Measurements from ENCODE around the gene STOM.
"Not testable (repeated sequence)": the region's sequence is repeated elsewhere in the genome, so short reads cannot be mapped to it uniquely, and the experiment has no call there.

STOM gene

GRCh38 chr9:121299467-121300282, 70.4 kb downstream of the STOM start:
- ATAC-seq = peak; percentile 48
- Mint-ChIP-seq H3K27me3 (peaks cover 21% of the 10 kb centered on the region), H3K9me3 (no peaks in the 10 kb centered on the region), H3K36me3 (ENCODE audit: low read depth) (no peaks in the 10 kb centered on the region), H3K27ac (peak overlapping the region; percentile 1), H3K4me1 (peaks cover 16% of the 10 kb centered on the region), H3K4me3 (peak overlapping the region; percentile 74)
- DNase-seq = peak; percentile 18

GRCh38 chr9:121298689-121299466, 71.2 kb downstream of the STOM start:
- Mint-ChIP-seq H3K36me3 (ENCODE audit: low read depth) (no peaks in the 10 kb centered on the region), H3K9me3 (no peaks in the 10 kb centered on the region), H3K27ac (no peak overlapping the region)

GRCh38 chr9:121298016-121298538, 72.0 kb downstream of the STOM start:
- ATAC-seq (no peak), DNase-seq (no peak)
- Mint-ChIP-seq H3K27ac (no peak overlapping the region), H3K4me1 (peaks cover 16% of the 10 kb centered on the region), H3K9me3 (no peaks in the 10 kb centered on the region), H3K4me3 (no peak overlapping the region), H3K36me3 (ENCODE audit: low read depth) (no peaks in the 10 kb centered on the region), H3K27me3 (peaks cover 21% of the 10 kb centered on the region)

More at GRCh38 chr9:121298689-121299466, 71.2 kb downstream of the STOM start:
- ATAC-seq = no peak
- Mint-ChIP-seq H3K4me1 (peaks cover 16% of the 10 kb centered on the region), H3K27me3 (peaks cover 21% of the 10 kb centered on the region), H3K4me3 (peak overlapping the region; percentile 48)
- DNase-seq = no peak

- peaks cover 21% of the 10 kb centered on the region for H3K27me3 Mint-ChIP-seq
- no peak overlapping the region for H3K4me3 Mint-ChIP-seq
- ATAC-seq = no peak
- peaks cover 16% of the 10 kb centered on the region for H3K4me1 Mint-ChIP-seq
- H3K27ac Mint-ChIP-seq = no peak overlapping the region
- H3K9me3 Mint-ChIP-seq = no peaks in the 10 kb centered on the region
- H3K36me3 Mint-ChIP-seq (ENCODE audit: low read depth) = no peaks in the 10 kb centered on the region
- no peak for DNase-seq
Observed at GRCh38 chr9:121297389-121297788, 72.7 kb downstream of the STOM start.

- Mint-ChIP-seq H3K36me3 (ENCODE audit: low read depth) (no peaks in the 10 kb centered on the region), H3K9me3 (no peaks in the 10 kb centered on the region), H3K27ac (no peak overlapping the region), H3K27me3 (peaks cover 21% of the 10 kb centered on the region), H3K4me1 (peaks cover 16% of the 10 kb centered on the region), H3K4me3 (no peak overlapping the region)
- ATAC-seq = no peak
- DNase-seq = no peak
Observed at GRCh38 chr9:121296213-121297127, 73.6 kb downstream of the STOM start.

GRCh38 chr9:121295662-121296191, 74.3 kb downstream of the STOM start:
- H3K4me3 Mint-ChIP-seq = no peak overlapping the region
- no peaks in the 10 kb centered on the region for H3K36me3 Mint-ChIP-seq (ENCODE audit: low read depth)
- DNase-seq = no peak
- peaks cover 20% of the 10 kb centered on the region for H3K27me3 Mint-ChIP-seq
- H3K9me3 Mint-ChIP-seq = no peaks in the 10 kb centered on the region
- H3K4me1 Mint-ChIP-seq = peaks cover 16% of the 10 kb centered on the region
- H3K27ac Mint-ChIP-seq = no peak overlapping the region
- ATAC-seq = no peak

- Mint-ChIP-seq H3K9me3 (no peaks in the 10 kb centered on the region), H3K4me1 (peaks cover 10% of the 10 kb centered on the region), H3K27ac (no peak overlapping the region), H3K36me3 (ENCODE audit: low read depth) (no peaks in the 10 kb centered on the region), H3K27me3 (peaks cover 13% of the 10 kb centered on the region), H3K4me3 (no peak overlapping the region)
- no peak for DNase-seq
- ATAC-seq = no peak
Observed at GRCh38 chr9:121294866-121295661, 75.0 kb downstream of the STOM start.

GRCh38 chr9:121294151-121294743, 75.8 kb downstream of the STOM start:
- Mint-ChIP-seq H3K36me3 (ENCODE audit: low read depth) (no peaks in the 10 kb centered on the region), H3K4me3 (no peak overlapping the region), H3K9me3 (no peaks in the 10 kb centered on the region), H3K4me1 (peaks cover 7% of the 10 kb centered on the region), H3K27me3 (peaks cover 9% of the 10 kb centered on the region), H3K27ac (no peak overlapping the region)
- DNase-seq = no peak
- no peak for ATAC-seq

- ATAC-seq (no peak), DNase-seq (no peak)
- H3K27ac Mint-ChIP-seq = no peak overlapping the region
- H3K27me3 Mint-ChIP-seq = no peaks in the 10 kb centered on the region
- no peak overlapping the region for H3K4me3 Mint-ChIP-seq
- H3K36me3 Mint-ChIP-seq (ENCODE audit: low read depth) = peaks cover under 1% of the 10 kb centered on the region
- peaks cover 4% of the 10 kb centered on the region for H3K4me1 Mint-ChIP-seq
- H3K9me3 Mint-ChIP-seq = no peaks in the 10 kb centered on the region
Observed at GRCh38 chr9:121292801-121293241, 77.2 kb downstream of the STOM start.

GRCh38 chr9:121292051-121292450, 78.0 kb downstream of the STOM start:
- no peaks in the 10 kb centered on the region for H3K9me3 Mint-ChIP-seq
- ATAC-seq = no peak
- no peaks in the 10 kb centered on the region for H3K27me3 Mint-ChIP-seq
- no peak overlapping the region for H3K4me3 Mint-ChIP-seq
- H3K4me1 Mint-ChIP-seq = peaks cover 9% of the 10 kb centered on the region
- peaks cover 2% of the 10 kb centered on the region for H3K36me3 Mint-ChIP-seq (ENCODE audit: low read depth)
- H3K27ac Mint-ChIP-seq = no peak overlapping the region
- DNase-seq = no peak

GRCh38 chr9:121291536-121291935, 78.5 kb downstream of the STOM start:
- not testable (repeated sequence) for H3K4me3 Mint-ChIP-seq; H3K27ac Mint-ChIP-seq; H3K27me3 Mint-ChIP-seq; H3K36me3 Mint-ChIP-seq (ENCODE audit: low read depth); DNase-seq; H3K9me3 Mint-ChIP-seq; ATAC-seq
- H3K4me1 Mint-ChIP-seq = peaks cover 15% of the 10 kb centered on the region

GRCh38 chr9:121289772-121290370, 80.2 kb downstream of the STOM start:
- Mint-ChIP-seq H3K4me1 (peaks cover 25% of the 10 kb centered on the region), H3K27ac (no peak overlapping the region), H3K36me3 (ENCODE audit: low read depth) (peaks cover 2% of the 10 kb centered on the region), H3K4me3 (no peak overlapping the region), H3K27me3 (no peaks in the 10 kb centered on the region), H3K9me3 (no peaks in the 10 kb centered on the region)
- ATAC-seq (no peak), DNase-seq (no peak)
